NCI-H2029 (cell line): ENCODE data around the gene ATP10D.

ENCODE experiments used
- DNase-seq: peaks from one replicate; lab custom pipeline; 2025; lab: John Stamatoyannopoulos, UW

Gene ATP10D

GRCh38 chr4:47590325-47590724 lies 105.2 kb downstream of the ATP10D start:
- DNase-seq = no peak

- no peak for DNase-seq
These were observed 112.6 kb downstream of the ATP10D start for GRCh38 chr4:47597696-47598095.

GRCh38 chr4:47598320-47598719 lies 113.2 kb downstream of the ATP10D start:
- DNase-seq = no peak

- DNase-seq = no peak
These were observed 113.8 kb downstream of the ATP10D start for GRCh38 chr4:47598896-47599295.

- DNase-seq = no peak
These were observed 121.4 kb downstream of the ATP10D start for GRCh38 chr4:47606482-47606881.

GRCh38 chr4:47612116-47613023 lies 127.3 kb downstream of the ATP10D start:
- no peak for DNase-seq

- DNase-seq = no peak
These were observed 130.3 kb downstream of the ATP10D start for GRCh38 chr4:47615385-47615784.

GRCh38 chr4:47617607-47618006 lies 132.5 kb downstream of the ATP10D start:
- DNase-seq = no peak

GRCh38 chr4:47619691-47620090 lies 134.6 kb downstream of the ATP10D start:
- no peak for DNase-seq

GRCh38 chr4:47621181-47621580 lies 136.1 kb downstream of the ATP10D start:
- no peak for DNase-seq

- no peak for DNase-seq
These were observed 139.0 kb downstream of the ATP10D start for GRCh38 chr4:47624031-47624441.

- no peak for DNase-seq
These were observed 146.1 kb downstream of the ATP10D start for GRCh38 chr4:47631161-47631560.

GRCh38 chr4:47639531-47639930 lies 154.5 kb downstream of the ATP10D start:
- DNase-seq = no peak

GRCh38 chr4:47640911-47641310 lies 155.8 kb downstream of the ATP10D start:
- DNase-seq = no peak

GRCh38 chr4:47641755-47642154 lies 156.7 kb downstream of the ATP10D start:
- DNase-seq = no peak

- DNase-seq = no peak
These were observed 157.2 kb downstream of the ATP10D start for GRCh38 chr4:47642191-47642830.
